HEK293T (cell line): Measurements from ENCODE around the gene CPEB2.

Source experiments
- BHLHE40 ChIP-seq: fragments of 450-650 bp; IDR thresholded peaks from 2 replicates; pipeline ENCODE4 v1.6.1; 2016; ENCODE audit warnings: mild to moderate bottlenecking, moderate library complexity, borderline replicate concordance
- CTBP1 ChIP-seq: fragments of 450-650 bp; IDR thresholded peaks from 2 replicates; pipeline ENCODE4 v1.6.1; 2016; ENCODE audit warnings: borderline replicate concordance
- ELF4 ChIP-seq: fragments of 450-650 bp; IDR thresholded peaks from 2 replicates; pipeline ENCODE4 v1.6.1; 2017; ENCODE audit warnings: antibody characterized with exemption
- FOXK2 ChIP-seq: fragments of 450-650 bp; IDR thresholded peaks from 2 replicates; pipeline ENCODE4 v1.6.1; 2016; ENCODE audit warnings: mild to moderate bottlenecking
- FOXM1 ChIP-seq: fragments of 450-650 bp; IDR thresholded peaks from 2 replicates; pipeline ENCODE4 v1.6.1; 2017; ENCODE audit warnings: mild to moderate bottlenecking, borderline replicate concordance
- L3MBTL2 ChIP-seq: fragments of 450-650 bp; conservative IDR thresholded peaks from 2 replicates; pipeline ENCODE4 v1.6.1; 2016; ENCODE audit warnings: mild to moderate bottlenecking
- LEF1 ChIP-seq: fragments of 450-650 bp; IDR thresholded peaks from 2 replicates; pipeline ENCODE4 v1.6.1; 2017; ENCODE audit warnings: mild to moderate bottlenecking, borderline replicate concordance
- NFRKB ChIP-seq: fragments of 450-650 bp; IDR thresholded peaks from 2 replicates; pipeline ENCODE4 v1.6.1; 2016; ENCODE audit warnings: mild to moderate bottlenecking, moderate library complexity
- SP1 ChIP-seq: fragments of 450-650 bp; IDR thresholded peaks from 2 replicates; pipeline ENCODE4 v1.6.1; 2017
- SUZ12 ChIP-seq: fragments of 450-650 bp; IDR thresholded peaks from 2 replicates; pipeline ENCODE4 v1.6.1; 2016; ENCODE audit warnings: mild to moderate bottlenecking
- TARDBP ChIP-seq: fragments of 450-650 bp; IDR thresholded peaks from 2 replicates; pipeline ENCODE4 v1.6.1; 2016
- ZNF384 ChIP-seq: fragments of 450-650 bp; IDR thresholded peaks from 2 replicates; pipeline ENCODE4 v1.6.1; 2016
- TF ChIP-seq, protein P1 (sequence below): fragments of 450-650 bp; IDR thresholded peaks from 2 replicates; pipeline ENCODE4 v1.6.1; 2016

DNA sequence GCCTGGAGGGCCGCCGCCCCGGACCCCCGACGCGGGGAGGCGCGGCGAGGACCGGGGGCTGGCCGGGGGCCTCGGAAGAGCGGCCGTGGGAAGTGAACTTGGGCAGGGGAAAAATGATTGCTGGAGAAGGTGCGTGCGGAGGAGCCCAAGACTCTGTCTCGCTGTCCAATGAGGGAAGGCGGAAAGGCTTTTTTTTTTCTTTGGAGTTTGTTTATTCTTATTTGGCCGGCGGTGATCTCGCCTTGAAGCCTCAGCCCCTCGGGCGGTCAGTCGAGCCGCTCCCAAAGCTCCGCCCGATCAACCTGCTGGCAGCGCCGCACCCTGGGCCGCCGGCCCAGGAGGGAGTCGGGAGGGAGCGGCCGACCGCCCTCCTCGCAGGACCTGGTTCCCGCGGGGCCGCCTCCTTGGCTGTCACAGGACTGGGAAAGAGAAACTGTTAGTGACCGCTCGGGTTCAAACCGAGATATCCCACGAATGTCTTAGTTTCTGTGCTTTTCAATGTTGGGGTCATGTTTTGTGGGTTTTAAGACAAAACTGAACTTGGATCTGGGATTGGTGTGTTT, 2.5 kb downstream of the CPEB2 start:
- TF ChIP-seq FOXM1 (no peak), BHLHE40 (no peak), ZNF384 (0 out of 2 replicates have a peak, but pooled peaks have one; percentile 49), LEF1 (no peak), CTBP1 (no peak), SP1 (no peak), L3MBTL2 (no peak), SUZ12 (no peak), NFRKB (no peak), TARDBP (no peak), ELF4 (no peak), FOXK2 (no peak)
- TF ChIP-seq, protein P1, sequence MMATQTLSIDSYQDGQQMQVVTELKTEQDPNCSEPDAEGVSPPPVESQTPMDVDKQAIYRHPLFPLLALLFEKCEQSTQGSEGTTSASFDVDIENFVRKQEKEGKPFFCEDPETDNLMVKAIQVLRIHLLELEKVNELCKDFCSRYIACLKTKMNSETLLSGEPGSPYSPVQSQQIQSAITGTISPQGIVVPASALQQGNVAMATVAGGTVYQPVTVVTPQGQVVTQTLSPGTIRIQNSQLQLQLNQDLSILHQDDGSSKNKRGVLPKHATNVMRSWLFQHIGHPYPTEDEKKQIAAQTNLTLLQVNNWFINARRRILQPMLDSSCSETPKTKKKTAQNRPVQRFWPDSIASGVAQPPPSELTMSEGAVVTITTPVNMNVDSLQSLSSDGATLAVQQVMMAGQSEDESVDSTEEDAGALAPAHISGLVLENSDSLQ: no peak
